ENCODE data around the gene KIF7. TPM values are rescaled to one million over a fixed set of nuclear protein-coding genes. Genes with fewer than 3 reads are reported as not detected.

Gene KIF7
- total RNA-seq, 2 donors from 2014 or later, result 0.05 to 0.10 TPM

- H3K27me3 Mint-ChIP-seq, result peaks cover 45% of the 10 kb centered on the region
- no peak overlapping the region for H3K27ac Mint-ChIP-seq
- H3K36me3 Mint-ChIP-seq (ENCODE audit: low read depth), result peaks cover 3% of the 10 kb centered on the region
- H3K9me3 ChIP-seq (ENCODE audit: control insufficient read depth, low read length, poor library complexity, severe bottlenecking), result no peaks in the 10 kb centered on the region
- H3K4me3 Mint-ChIP-seq, result no peak overlapping the region
- ATAC-seq (no peak), DNase-seq (no peak)
- peaks cover 6% of the 10 kb centered on the region for H3K4me1 Mint-ChIP-seq
Measured at GRCh38 chr15:89666184-89666857, 11.1 kb upstream of the KIF7 start.

DNA sequence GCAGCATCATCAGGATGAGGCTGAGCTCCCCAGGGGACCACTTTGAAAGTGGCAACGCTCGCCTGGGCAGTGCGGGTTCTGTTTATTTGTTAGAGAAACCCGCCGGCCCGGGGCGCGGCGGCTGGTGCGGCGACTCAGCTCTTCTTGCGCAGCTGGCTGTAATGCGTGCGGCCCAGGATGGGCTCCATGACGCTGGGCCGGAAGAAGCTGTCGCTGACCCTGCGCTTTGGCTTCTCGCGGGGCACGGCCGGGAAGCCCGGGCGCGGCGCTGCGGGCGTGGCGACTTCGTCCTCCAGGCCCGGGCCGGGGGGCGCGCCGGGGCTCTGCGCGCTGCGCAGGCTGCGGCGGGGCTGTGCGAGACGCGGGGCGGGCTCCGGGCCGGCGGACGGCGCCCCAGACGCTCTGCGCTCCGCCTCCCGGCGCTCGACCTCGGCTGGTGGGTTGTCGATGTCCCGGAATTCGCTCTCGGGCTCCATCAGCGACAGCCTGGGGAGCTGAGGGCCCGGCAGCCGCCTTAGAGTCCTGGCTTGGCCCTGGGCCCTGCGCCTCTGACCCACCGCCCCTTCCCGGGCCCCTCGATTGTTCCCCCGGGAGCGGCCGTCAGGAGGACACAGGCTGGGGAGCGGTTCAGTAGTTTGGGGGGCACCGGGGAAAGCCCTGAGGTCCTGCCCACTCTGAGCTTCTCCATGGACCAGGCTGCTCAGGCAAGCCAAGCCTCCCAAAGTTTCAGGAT lies 10.3 kb upstream of the KIF7 start:
- H3K9me3 ChIP-seq (ENCODE audit: control insufficient read depth, low read length, poor library complexity, severe bottlenecking), result no peaks in the 10 kb centered on the region
- Mint-ChIP-seq H3K4me3 (no peak overlapping the region), H3K4me1 (peaks cover 6% of the 10 kb centered on the region), H3K27ac (no peak overlapping the region), H3K36me3 (ENCODE audit: low read depth) (peaks cover 3% of the 10 kb centered on the region), H3K27me3 (peaks cover 44% of the 10 kb centered on the region)
- DNase-seq (no peak), ATAC-seq (no peak)

GRCh38 chr15:89664441-89665350 lies 9.4 kb upstream of the KIF7 start:
- no peak for ATAC-seq
- H3K4me1 Mint-ChIP-seq, result peaks cover 6% of the 10 kb centered on the region
- peak overlapping the region; percentile 75 for H3K4me3 Mint-ChIP-seq
- no peak for DNase-seq
- peaks cover 5% of the 10 kb centered on the region for H3K36me3 Mint-ChIP-seq (ENCODE audit: low read depth)
- H3K9me3 ChIP-seq (ENCODE audit: control insufficient read depth, low read length, poor library complexity, severe bottlenecking), result no peaks in the 10 kb centered on the region
- H3K27ac Mint-ChIP-seq, result no peak overlapping the region
- peaks cover 48% of the 10 kb centered on the region for H3K27me3 Mint-ChIP-seq

DNA sequence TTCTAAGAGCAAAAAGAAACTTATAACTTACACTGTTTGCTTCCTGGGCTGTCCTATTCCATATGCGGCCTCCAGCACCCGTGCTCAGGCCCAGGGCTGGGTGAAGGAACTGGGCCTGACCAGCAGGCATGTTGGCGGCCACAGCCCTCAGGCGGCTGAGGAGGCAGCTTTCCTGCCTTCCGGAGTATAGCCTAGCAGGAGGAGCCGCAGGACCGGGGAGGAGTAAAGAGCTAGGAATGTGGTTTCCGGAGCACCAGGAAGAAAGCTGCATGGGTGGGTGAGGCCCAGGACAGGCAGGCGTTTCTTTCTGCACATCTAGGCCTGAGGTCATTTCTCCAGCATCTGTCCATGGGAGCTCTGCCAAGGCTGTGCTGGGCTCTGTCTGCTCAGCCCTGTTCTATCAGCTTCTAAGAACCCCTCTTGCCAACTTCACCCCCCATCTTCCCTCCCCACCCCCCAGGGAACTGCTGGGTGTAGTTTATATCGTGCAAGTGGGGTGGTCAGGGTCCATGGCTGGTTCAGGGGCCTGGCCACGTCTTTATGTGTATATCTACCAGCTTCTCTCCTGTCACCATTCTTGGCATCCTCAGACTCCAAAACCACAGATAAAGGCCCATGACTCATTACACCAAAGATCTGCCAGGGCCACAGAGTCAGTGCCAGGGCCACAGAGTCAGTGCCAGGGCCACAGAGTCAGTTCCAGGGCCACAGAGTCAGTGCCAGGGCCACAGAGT lies 7.8 kb upstream of the KIF7 start:
- DNase-seq (no peak), ATAC-seq (no peak)
- H3K36me3 Mint-ChIP-seq (ENCODE audit: low read depth), result peaks cover 8% of the 10 kb centered on the region
- H3K4me3 Mint-ChIP-seq, result no peak overlapping the region
- H3K4me1 Mint-ChIP-seq, result peaks cover 6% of the 10 kb centered on the region
- no peak overlapping the region for H3K27ac Mint-ChIP-seq
- no peaks in the 10 kb centered on the region for H3K9me3 ChIP-seq (ENCODE audit: control insufficient read depth, low read length, poor library complexity, severe bottlenecking)
- peaks cover 55% of the 10 kb centered on the region for H3K27me3 Mint-ChIP-seq

GRCh38 chr15:89660556-89660955 lies 5.3 kb upstream of the KIF7 start:
- H3K4me1 Mint-ChIP-seq, result peaks cover 6% of the 10 kb centered on the region
- DNase-seq (no peak), ATAC-seq (no peak)
- H3K27me3 Mint-ChIP-seq, result peaks cover 64% of the 10 kb centered on the region
- H3K4me3 Mint-ChIP-seq, result no peak overlapping the region
- no peaks in the 10 kb centered on the region for H3K9me3 ChIP-seq (ENCODE audit: control insufficient read depth, low read length, poor library complexity, severe bottlenecking)
- peaks cover 5% of the 10 kb centered on the region for H3K36me3 Mint-ChIP-seq (ENCODE audit: low read depth)
- no peak overlapping the region for H3K27ac Mint-ChIP-seq

- no peak for ATAC-seq
- Mint-ChIP-seq H3K27me3 (peaks cover 63% of the 10 kb centered on the region), H3K4me3 (no peak overlapping the region), H3K27ac (no peak overlapping the region), H3K36me3 (ENCODE audit: low read depth) (peaks cover 9% of the 10 kb centered on the region), H3K4me1 (peaks cover 7% of the 10 kb centered on the region)
- no peaks in the 10 kb centered on the region for H3K9me3 ChIP-seq (ENCODE audit: control insufficient read depth, low read length, poor library complexity, severe bottlenecking)
- DNase-seq, result no peak
Measured at GRCh38 chr15:89659295-89659694, 4.0 kb upstream of the KIF7 start.

DNA sequence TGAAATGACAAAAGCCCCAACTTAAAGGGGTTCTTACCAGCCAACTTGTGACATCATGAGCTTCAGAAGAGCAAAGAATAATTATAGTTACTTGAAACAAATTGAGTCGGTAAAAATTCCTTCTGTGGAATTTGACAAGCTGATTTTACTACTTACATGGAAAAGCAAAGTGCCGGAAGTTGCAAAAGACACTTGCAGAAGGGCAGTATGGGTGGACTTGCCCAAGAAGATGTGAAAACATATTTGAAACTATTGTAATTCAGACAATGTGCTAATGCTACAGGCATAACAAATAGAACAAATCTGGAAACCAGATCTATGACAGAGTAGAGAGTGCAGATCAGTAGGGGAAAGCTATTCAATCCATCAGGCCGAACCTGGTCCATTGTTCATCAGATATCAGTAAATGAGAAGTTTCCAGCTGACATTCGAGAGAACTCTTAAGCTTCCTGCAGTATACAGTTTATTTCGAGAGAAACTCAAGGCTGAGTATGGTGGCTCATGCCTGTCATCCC lies 2.5 kb upstream of the KIF7 start:
- Mint-ChIP-seq H3K4me3 (no peak overlapping the region), H3K36me3 (ENCODE audit: low read depth) (peaks cover 14% of the 10 kb centered on the region), H3K27me3 (peaks cover 73% of the 10 kb centered on the region), H3K27ac (no peak overlapping the region), H3K4me1 (peaks cover 12% of the 10 kb centered on the region)
- H3K9me3 ChIP-seq (ENCODE audit: control insufficient read depth, low read length, poor library complexity, severe bottlenecking), result no peaks in the 10 kb centered on the region
- DNase-seq (no peak), ATAC-seq (no peak)

DNA sequence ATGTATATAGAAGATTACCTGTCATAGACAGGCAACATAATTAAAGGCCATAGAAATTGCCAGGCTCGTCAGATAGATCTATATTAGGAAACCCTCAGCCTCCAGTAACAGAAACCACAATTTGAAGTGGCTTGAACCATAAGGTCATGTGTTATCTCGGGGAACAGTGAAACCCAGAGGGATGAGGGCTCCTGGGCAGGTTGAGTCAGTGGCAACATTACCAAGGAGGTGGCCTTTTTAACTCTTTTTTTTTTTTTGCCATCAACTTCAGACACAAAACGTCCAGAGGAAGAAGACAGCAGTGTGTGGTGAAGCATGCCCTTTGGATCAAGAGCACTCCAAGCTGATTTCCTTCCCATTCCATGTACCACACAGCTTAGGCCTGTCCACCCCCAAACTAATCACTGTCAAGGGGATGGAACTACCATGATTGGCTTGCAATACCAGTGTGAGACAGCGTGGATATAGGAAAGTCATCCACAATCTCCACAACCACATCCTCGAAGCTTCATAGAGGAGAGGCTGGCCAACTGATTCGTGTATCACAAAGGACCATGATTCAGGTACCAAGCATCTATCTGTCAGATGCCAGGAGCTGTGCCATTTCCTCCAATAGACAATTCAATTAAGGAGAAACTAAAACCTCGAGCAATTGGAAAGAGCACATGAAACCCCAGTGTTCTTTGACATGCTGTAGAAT lies 999 bp upstream of the KIF7 start:
- H3K27me3 Mint-ChIP-seq, result peaks cover 75% of the 10 kb centered on the region
- ATAC-seq (no peak), DNase-seq (no peak)
- H3K9me3 ChIP-seq (ENCODE audit: control insufficient read depth, low read length, poor library complexity, severe bottlenecking), result no peaks in the 10 kb centered on the region
- no peak overlapping the region for H3K27ac Mint-ChIP-seq
- H3K4me3 Mint-ChIP-seq, result no peak overlapping the region
- H3K36me3 Mint-ChIP-seq (ENCODE audit: low read depth), result peaks cover 14% of the 10 kb centered on the region
- H3K4me1 Mint-ChIP-seq, result peaks cover 9% of the 10 kb centered on the region

- ATAC-seq (no peak), DNase-seq (no peak)
- Mint-ChIP-seq H3K4me3 (peak overlapping the region; percentile 72), H3K27me3 (peaks cover 71% of the 10 kb centered on the region), H3K4me1 (peaks cover 9% of the 10 kb centered on the region), H3K27ac (no peak overlapping the region), H3K36me3 (ENCODE audit: low read depth) (peaks cover 12% of the 10 kb centered on the region)
- H3K9me3 ChIP-seq (ENCODE audit: control insufficient read depth, low read length, poor library complexity, severe bottlenecking), result no peaks in the 10 kb centered on the region
Measured at GRCh38 chr15:89654301-89654761, 936 bp downstream of the KIF7 start.

DNA sequence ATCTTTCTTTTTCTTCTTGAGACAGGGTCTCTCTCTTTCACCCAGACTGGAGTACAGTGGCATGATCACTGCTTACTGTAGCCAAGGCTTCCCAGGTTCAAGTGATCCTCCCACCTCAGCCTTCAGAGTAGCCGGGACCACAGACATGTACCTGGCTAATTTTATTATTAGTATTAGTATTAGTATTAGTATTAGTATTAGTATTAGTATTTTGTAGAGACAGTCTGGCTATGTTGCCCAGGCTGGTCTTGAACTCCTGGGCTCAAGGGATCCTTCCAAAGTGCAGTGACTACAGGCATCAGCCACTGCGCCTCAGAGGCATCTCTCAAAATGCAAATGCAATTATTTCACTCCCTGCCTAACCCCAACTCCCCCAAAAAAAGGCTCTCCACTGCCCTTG lies 1.7 kb downstream of the KIF7 start:
- DNase-seq (no peak), ATAC-seq (no peak)
- H3K9me3 ChIP-seq (ENCODE audit: control insufficient read depth, low read length, poor library complexity, severe bottlenecking), result no peaks in the 10 kb centered on the region
- H3K4me3 Mint-ChIP-seq, result no peak overlapping the region
- H3K36me3 Mint-ChIP-seq (ENCODE audit: low read depth), result peaks cover 9% of the 10 kb centered on the region
- peaks cover 9% of the 10 kb centered on the region for H3K4me1 Mint-ChIP-seq
- no peak overlapping the region for H3K27ac Mint-ChIP-seq
- H3K27me3 Mint-ChIP-seq, result peaks cover 66% of the 10 kb centered on the region

DNA sequence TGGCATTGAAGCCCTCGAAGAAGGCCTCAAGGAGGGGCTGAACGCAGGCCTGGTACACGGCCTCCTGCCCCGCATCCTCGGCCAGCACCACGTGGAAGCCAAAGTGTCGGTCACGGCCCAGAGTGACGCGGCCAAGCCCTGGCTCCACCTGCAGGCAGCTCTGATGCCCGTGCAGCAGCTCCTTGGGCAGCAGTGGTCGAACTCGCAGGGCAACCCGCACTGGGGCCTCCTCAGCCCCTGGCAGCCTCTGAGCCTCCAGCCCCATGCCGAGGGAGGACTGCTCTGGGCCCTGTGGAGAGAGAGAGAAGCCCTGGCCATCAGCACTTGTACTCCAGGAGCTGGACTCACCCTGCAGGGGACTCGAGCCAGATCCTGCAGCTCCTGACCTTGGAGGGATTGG lies 2.6 kb downstream of the KIF7 start:
- DNase-seq, result no peak
- peaks cover 60% of the 10 kb centered on the region for H3K27me3 Mint-ChIP-seq
- no peak overlapping the region for H3K4me3 Mint-ChIP-seq
- H3K36me3 Mint-ChIP-seq (ENCODE audit: low read depth), result peaks cover 9% of the 10 kb centered on the region
- H3K4me1 Mint-ChIP-seq, result peaks cover 9% of the 10 kb centered on the region
- H3K27ac Mint-ChIP-seq, result no peak overlapping the region
- ATAC-seq, result no peak
- H3K9me3 ChIP-seq (ENCODE audit: control insufficient read depth, low read length, poor library complexity, severe bottlenecking), result no peaks in the 10 kb centered on the region

DNA sequence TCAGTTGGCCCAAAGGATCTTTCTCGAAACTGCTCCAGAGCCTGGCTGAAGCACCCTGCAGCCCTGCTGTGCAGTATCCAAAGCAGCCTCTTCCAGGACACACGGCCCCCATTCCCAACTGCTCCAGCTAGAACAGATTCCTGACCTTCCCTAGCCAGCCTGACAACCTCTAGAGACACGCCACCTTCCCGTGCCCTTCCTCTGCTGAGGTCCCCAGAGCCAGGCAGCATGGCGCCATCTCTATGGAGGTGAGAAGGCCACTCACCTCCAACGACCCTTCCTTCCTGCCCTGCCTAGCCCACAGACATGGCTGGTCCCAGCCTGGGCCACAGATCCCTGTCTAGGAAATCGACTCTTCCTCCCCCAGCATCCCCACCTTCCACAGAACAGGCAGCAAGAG lies 3.1 kb downstream of the KIF7 start:
- H3K36me3 Mint-ChIP-seq (ENCODE audit: low read depth), result peaks cover 9% of the 10 kb centered on the region
- H3K27me3 Mint-ChIP-seq, result peaks cover 58% of the 10 kb centered on the region
- no peak for ATAC-seq
- H3K4me3 Mint-ChIP-seq, result no peak overlapping the region
- no peak for DNase-seq
- H3K4me1 Mint-ChIP-seq, result peaks cover 11% of the 10 kb centered on the region
- no peaks in the 10 kb centered on the region for H3K9me3 ChIP-seq (ENCODE audit: control insufficient read depth, low read length, poor library complexity, severe bottlenecking)
- H3K27ac Mint-ChIP-seq, result no peak overlapping the region
